A673 (cell line): ENCODE data around the gene SCN2A. TPM values are rescaled to one million over a fixed set of nuclear protein-coding genes. Genes with fewer than 3 reads are reported as not detected.

ENCODE experiments used
- BruUV-seq: library from RNA; stranded (reverse); fragments of 400-500 nt; replicated peaks from 2 replicates; lab custom pipeline; 2021; lab: Mats Ljungman, UMichigan
- CTCF ChIA-PET: fragments of 300-600 bp; sonication (Branson Sonifier 250); formaldehyde crosslinking; loops from one replicate; lab custom pipeline; 2022; ENCODE audit warnings: antibody characterized with exemption; lab: Charles Lee
- POLR2A ChIA-PET: fragments of 300-600 bp; sonication (Branson Sonifier 250); formaldehyde crosslinking; loops from one replicate; lab custom pipeline; 2022; ENCODE audit warnings: antibody characterized with exemption; ENCODE audit not compliant: low non-redundant PET; lab: Charles Lee
- DNase-seq: peaks from one replicate; pipeline ENCODE4 v3.0.0-alpha.2; 2015; ENCODE audit warnings: low spot score
- H3K27ac ChIP-seq: fragments of 200-600 bp; sonication (generic); 2 replicates; pipeline ENCODE4 v1.5.1; 2016; ENCODE audit warnings: mixed run types, low read depth, mild to moderate bottlenecking, mixed read lengths, antibody characterized with exemption, low read length; ENCODE audit not compliant: poor library complexity, severe bottlenecking
- H3K27me3 ChIP-seq: fragments of 200-600 bp; sonication (generic); replicated peaks from 2 replicates; pipeline ENCODE4 v1.6.1; 2017; ENCODE audit warnings: mixed run types, low read depth, mild to moderate bottlenecking, mixed read lengths, antibody characterized with exemption, low read length; ENCODE audit not compliant: insufficient read depth, poor library complexity
- H3K36me3 ChIP-seq: fragments of 200-600 bp; sonication (generic); 2 replicates; pipeline ENCODE4 v1.6.1; 2016; ENCODE audit warnings: mixed run types, mild to moderate bottlenecking, mixed read lengths, antibody characterized with exemption, low read length; ENCODE audit not compliant: insufficient read depth, poor library complexity, severe bottlenecking
- H3K4me1 ChIP-seq: fragments of 200-600 bp; sonication (generic); 2 replicates; pipeline ENCODE4 v1.6.1; 2017; ENCODE audit warnings: mixed run types, mild to moderate bottlenecking, mixed read lengths, antibody characterized with exemption, low read length; ENCODE audit not compliant: insufficient read depth, poor library complexity, severe bottlenecking
- H3K4me3 ChIP-seq: fragments of 200-600 bp; sonication (generic); 2 replicates; pipeline ENCODE4 v1.5.1; 2016; ENCODE audit warnings: low read depth, mixed run types, mild to moderate bottlenecking, mixed read lengths, low read length; ENCODE audit not compliant: poor library complexity, severe bottlenecking
- H3K9me3 ChIP-seq: fragments of 200-600 bp; sonication (generic); 2 replicates; pipeline ENCODE4 v1.6.1; 2016; ENCODE audit warnings: mixed run types, low read depth, mild to moderate bottlenecking, mixed read lengths, antibody characterized with exemption, low read length; ENCODE audit not compliant: poor library complexity, severe bottlenecking
- EZH2 ChIP-seq: fragments of 200-600 bp; sonication (generic); IDR thresholded peaks from 2 replicates; pipeline ENCODE4 v1.6.1; 2017; ENCODE audit warnings: borderline replicate concordance, low read depth, mild to moderate bottlenecking, mixed read lengths, antibody characterized with exemption, low read length; ENCODE audit not compliant: poor library complexity, severe bottlenecking
- intact Hi-C: fragments of 100-400 bp; cut with micrococcal nuclease; formaldehyde crosslinking; loops from one replicate; pipeline ENCODE4 v1.10.0; 2022; ENCODE audit not compliant: unreplicated experiment
- total RNA-seq: library from RNA; stranded (reverse); gene quantifications from 2 replicates; pipeline ENCODE4 v1.2.3, GENCODE V29; 2021
- TF ChIP-seq, protein P1 (sequence below): fragments of 300-800, 200-600 bp; sonication (generic); conservative IDR thresholded peaks from 2 replicates; pipeline ENCODE4 v1.5.1; 2017; ENCODE audit warnings: low read depth, mild to moderate bottlenecking, antibody characterized with exemption, low read length, moderate library complexity, mixed read lengths

Gene SCN2A
- total RNA-seq, 1 experiment from 2014 or later = 0.73 TPM

DNA sequence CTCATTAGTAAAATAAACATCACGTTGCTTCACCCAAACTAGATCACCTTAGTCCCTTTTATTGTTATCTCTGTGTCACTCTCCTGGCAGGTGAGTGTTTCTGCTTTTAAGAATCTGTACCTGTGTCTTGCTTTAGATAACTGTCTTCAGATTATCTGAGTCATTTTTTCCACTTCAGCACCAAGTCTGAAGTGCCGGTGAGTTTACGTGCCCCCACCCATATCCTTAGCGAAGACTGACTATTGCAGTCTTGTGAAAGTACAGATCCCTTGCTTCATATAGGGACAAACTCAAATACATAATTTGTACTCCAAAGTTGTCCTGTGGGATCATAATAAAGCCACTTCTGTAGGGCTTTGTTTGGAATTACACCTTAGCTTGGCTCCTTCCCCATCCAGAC, 41.1 kb downstream of the SCN2A start:
- TF ChIP-seq, protein P1, sequence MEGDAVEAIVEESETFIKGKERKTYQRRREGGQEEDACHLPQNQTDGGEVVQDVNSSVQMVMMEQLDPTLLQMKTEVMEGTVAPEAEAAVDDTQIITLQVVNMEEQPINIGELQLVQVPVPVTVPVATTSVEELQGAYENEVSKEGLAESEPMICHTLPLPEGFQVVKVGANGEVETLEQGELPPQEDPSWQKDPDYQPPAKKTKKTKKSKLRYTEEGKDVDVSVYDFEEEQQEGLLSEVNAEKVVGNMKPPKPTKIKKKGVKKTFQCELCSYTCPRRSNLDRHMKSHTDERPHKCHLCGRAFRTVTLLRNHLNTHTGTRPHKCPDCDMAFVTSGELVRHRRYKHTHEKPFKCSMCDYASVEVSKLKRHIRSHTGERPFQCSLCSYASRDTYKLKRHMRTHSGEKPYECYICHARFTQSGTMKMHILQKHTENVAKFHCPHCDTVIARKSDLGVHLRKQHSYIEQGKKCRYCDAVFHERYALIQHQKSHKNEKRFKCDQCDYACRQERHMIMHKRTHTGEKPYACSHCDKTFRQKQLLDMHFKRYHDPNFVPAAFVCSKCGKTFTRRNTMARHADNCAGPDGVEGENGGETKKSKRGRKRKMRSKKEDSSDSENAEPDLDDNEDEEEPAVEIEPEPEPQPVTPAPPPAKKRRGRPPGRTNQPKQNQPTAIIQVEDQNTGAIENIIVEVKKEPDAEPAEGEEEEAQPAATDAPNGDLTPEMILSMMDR = no peak
- TF ChIP-seq EZH2 = no peak
- POLR2A ChIA-PET = no interaction called here
- H3K4me1 ChIP-seq = no peaks in the 10 kb centered on the region
- H3K9me3 ChIP-seq = no peaks in the 10 kb centered on the region
- intact Hi-C loops = no loop called here
- H3K4me3 ChIP-seq = no peak overlapping the region
- H3K27me3 ChIP-seq = no peaks in the 10 kb centered on the region
- CTCF ChIA-PET = no interaction called here
- no TSS peak for BruUV-seq
- no peaks in the 10 kb centered on the region for H3K36me3 ChIP-seq
- DNase-seq = no peak
- H3K27ac ChIP-seq = no peak overlapping the region

DNA sequence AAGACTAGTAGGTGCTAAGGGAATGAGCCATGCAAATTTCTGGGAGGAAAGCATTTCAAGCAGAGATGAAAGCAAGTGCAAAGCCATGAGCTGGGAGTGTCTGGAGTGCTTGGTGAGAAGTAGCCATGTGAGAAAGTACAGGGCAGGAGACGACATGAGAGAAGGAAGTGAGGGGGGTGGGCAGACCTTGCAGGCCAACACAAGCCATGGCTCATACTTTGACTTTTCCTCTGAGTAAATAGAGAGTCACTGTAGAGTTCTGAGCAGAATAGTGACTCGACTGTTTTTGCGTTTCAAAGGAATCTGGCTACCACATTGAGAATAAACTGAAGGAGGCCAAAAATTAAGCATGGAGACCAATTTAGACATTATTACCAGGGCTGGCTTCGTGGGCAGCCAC, 42.2 kb downstream of the SCN2A start:
- H3K27me3 ChIP-seq = no peaks in the 10 kb centered on the region
- no peak overlapping the region for H3K27ac ChIP-seq
- POLR2A ChIA-PET = no interaction called here
- intact Hi-C loops = no loop called here
- no peaks in the 10 kb centered on the region for H3K36me3 ChIP-seq
- H3K4me1 ChIP-seq = no peaks in the 10 kb centered on the region
- DNase-seq = no peak
- no peaks in the 10 kb centered on the region for H3K9me3 ChIP-seq
- BruUV-seq = no TSS peak
- CTCF ChIA-PET = no interaction called here
- no peak overlapping the region for H3K4me3 ChIP-seq
- TF ChIP-seq EZH2 = no peak
- TF ChIP-seq, protein P1 = no peak

DNA sequence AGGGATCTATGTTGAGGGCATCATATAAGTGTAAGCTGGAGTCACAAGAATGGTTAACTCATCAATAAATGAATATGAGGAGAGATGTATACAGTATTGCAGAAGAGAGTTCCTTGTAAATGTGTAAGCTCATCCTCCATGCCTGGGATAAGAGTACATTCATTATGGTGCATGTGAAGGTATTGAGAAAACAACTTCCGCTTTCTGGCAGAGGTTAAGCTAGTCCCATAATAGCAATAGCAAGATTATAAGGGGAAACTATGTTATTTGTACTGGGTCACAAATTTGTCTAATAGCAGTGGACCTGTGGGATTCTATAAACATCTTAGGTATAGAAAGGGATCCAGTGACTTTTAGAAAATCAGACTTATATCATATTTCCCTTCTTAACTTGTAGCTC, 44.1 kb downstream of the SCN2A start:
- DNase-seq = no peak
- no peaks in the 10 kb centered on the region for H3K36me3 ChIP-seq
- no TSS peak for BruUV-seq
- TF ChIP-seq, protein P1 = no peak
- TF ChIP-seq EZH2 = no peak
- no peak overlapping the region for H3K27ac ChIP-seq
- no peaks in the 10 kb centered on the region for H3K27me3 ChIP-seq
- no peaks in the 10 kb centered on the region for H3K4me1 ChIP-seq
- POLR2A ChIA-PET = no interaction called here
- intact Hi-C loops = no loop called here
- no peaks in the 10 kb centered on the region for H3K9me3 ChIP-seq
- CTCF ChIA-PET = interaction anchor here (1.0 kb wide), 1 partner anchor 10 kb away, joined by 3 read pairs; no protein-coding TSS in a partner anchor
- no peak overlapping the region for H3K4me3 ChIP-seq
